ENCODE data around the gene PWWP2A. TPM values are rescaled to one million over a fixed set of nuclear protein-coding genes. Genes with fewer than 3 reads are reported as not detected.
"Not testable (repeated sequence)": the region's sequence is repeated elsewhere in the genome, so short reads cannot be mapped to it uniquely, and the experiment has no call there.

Gene PWWP2A
- total RNA-seq, 1 donor from 2014 or later, result 20.8 TPM

GRCh38 chr5:160150381-160150780 is 31.1 kb upstream of the PWWP2A start:
- no peak overlapping the region for H3K4me3 Mint-ChIP-seq (ENCODE audit: unreplicated experiment)
- no peaks in the 10 kb centered on the region for H3K4me1 Mint-ChIP-seq (ENCODE audit: low read depth)
- no peaks in the 10 kb centered on the region for H3K27me3 Mint-ChIP-seq (ENCODE audit: low read depth)
- no peak overlapping the region for H3K27ac Mint-ChIP-seq (ENCODE audit: unreplicated experiment)
- no peak for DNase-seq (ENCODE audit: low spot score)
- H3K36me3 Mint-ChIP-seq (ENCODE audit: low read depth), result no peaks in the 10 kb centered on the region
- H3K9me3 Mint-ChIP-seq (ENCODE audit: low read depth), result no peaks in the 10 kb centered on the region
- TF ChIP-seq, protein P1, sequence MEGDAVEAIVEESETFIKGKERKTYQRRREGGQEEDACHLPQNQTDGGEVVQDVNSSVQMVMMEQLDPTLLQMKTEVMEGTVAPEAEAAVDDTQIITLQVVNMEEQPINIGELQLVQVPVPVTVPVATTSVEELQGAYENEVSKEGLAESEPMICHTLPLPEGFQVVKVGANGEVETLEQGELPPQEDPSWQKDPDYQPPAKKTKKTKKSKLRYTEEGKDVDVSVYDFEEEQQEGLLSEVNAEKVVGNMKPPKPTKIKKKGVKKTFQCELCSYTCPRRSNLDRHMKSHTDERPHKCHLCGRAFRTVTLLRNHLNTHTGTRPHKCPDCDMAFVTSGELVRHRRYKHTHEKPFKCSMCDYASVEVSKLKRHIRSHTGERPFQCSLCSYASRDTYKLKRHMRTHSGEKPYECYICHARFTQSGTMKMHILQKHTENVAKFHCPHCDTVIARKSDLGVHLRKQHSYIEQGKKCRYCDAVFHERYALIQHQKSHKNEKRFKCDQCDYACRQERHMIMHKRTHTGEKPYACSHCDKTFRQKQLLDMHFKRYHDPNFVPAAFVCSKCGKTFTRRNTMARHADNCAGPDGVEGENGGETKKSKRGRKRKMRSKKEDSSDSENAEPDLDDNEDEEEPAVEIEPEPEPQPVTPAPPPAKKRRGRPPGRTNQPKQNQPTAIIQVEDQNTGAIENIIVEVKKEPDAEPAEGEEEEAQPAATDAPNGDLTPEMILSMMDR (IDR thresholded peaks at IDR 0.05), result no peak

DNA sequence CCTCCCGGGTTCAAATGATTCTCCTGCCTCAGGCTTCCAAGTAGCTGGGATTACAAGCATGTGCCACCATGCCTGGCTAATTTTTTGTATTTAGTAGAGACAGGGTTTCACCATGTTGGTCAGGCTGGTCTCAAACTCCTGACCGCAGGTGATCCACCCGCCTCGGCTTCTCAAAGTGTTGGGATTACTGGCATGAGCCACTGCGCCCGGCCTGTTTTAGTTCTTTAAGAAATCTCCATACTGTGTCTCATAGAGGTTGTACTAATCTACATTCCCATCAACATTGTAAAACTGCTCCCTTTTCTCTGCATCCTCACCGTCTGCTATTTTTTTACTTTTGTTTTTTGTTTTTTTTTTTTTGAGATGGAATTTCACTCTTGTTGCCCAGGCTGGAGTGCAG is 25.2 kb upstream of the PWWP2A start:
- not testable (repeated sequence) for H3K4me1 Mint-ChIP-seq (ENCODE audit: low read depth); H3K36me3 Mint-ChIP-seq (ENCODE audit: low read depth); H3K27ac Mint-ChIP-seq (ENCODE audit: unreplicated experiment); H3K4me3 Mint-ChIP-seq (ENCODE audit: unreplicated experiment); H3K9me3 Mint-ChIP-seq (ENCODE audit: low read depth); H3K27me3 Mint-ChIP-seq (ENCODE audit: low read depth); DNase-seq (ENCODE audit: low spot score)

GRCh38 chr5:160134332-160134731 is 15.1 kb upstream of the PWWP2A start:
- DNase-seq (ENCODE audit: low spot score), result no peak
- Mint-ChIP-seq H3K4me3 (ENCODE audit: unreplicated experiment) (no peak overlapping the region), H3K36me3 (ENCODE audit: low read depth) (no peaks in the 10 kb centered on the region), H3K27me3 (ENCODE audit: low read depth) (no peaks in the 10 kb centered on the region), H3K4me1 (ENCODE audit: low read depth) (peaks cover 10% of the 10 kb centered on the region), H3K9me3 (ENCODE audit: low read depth) (no peaks in the 10 kb centered on the region), H3K27ac (ENCODE audit: unreplicated experiment) (no peak overlapping the region)
- TF ChIP-seq, protein P1 (IDR thresholded peaks at IDR 0.05), result no peak

DNA sequence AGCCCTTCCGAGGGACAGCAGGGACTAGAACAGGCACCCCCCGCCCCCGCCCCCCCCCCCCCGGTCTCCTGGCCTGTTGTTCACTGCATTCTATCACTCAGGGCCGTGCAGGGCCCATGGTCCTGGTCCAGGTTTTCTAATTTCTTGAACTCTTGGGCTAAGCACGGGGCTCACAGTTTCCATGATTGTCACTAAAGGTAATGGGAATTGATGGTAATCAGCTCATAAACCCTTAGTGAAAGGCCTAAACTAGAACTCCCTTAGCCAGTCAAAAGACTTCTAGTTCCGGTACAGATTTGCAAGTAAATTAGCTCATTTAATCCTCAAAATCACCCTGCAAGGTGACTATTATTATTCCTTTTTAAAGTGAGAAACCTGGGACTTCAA is 14.7 kb upstream of the PWWP2A start:
- H3K27ac Mint-ChIP-seq (ENCODE audit: unreplicated experiment), result no peak overlapping the region
- TF ChIP-seq, protein P1 (IDR thresholded peaks at IDR 0.05), result no peak
- DNase-seq (ENCODE audit: low spot score), result no peak
- H3K27me3 Mint-ChIP-seq (ENCODE audit: low read depth), result no peaks in the 10 kb centered on the region
- no peaks in the 10 kb centered on the region for H3K36me3 Mint-ChIP-seq (ENCODE audit: low read depth)
- H3K4me1 Mint-ChIP-seq (ENCODE audit: low read depth), result peaks cover 10% of the 10 kb centered on the region
- no peak overlapping the region for H3K4me3 Mint-ChIP-seq (ENCODE audit: unreplicated experiment)
- no peaks in the 10 kb centered on the region for H3K9me3 Mint-ChIP-seq (ENCODE audit: low read depth)

- Mint-ChIP-seq H3K9me3 (ENCODE audit: low read depth) (no peaks in the 10 kb centered on the region), H3K36me3 (ENCODE audit: low read depth) (no peaks in the 10 kb centered on the region), H3K27ac (ENCODE audit: unreplicated experiment) (peak overlapping the region; percentile 54), H3K4me1 (ENCODE audit: low read depth) (peaks cover 10% of the 10 kb centered on the region), H3K27me3 (ENCODE audit: low read depth) (no peaks in the 10 kb centered on the region), H3K4me3 (ENCODE audit: unreplicated experiment) (no peak overlapping the region)
- TF ChIP-seq, protein P1 (IDR thresholded peaks at IDR 0.05), result no peak
- DNase-seq (ENCODE audit: low spot score), result no peak
Measured at GRCh38 chr5:160133071-160133917, 14.0 kb upstream of the PWWP2A start.

- Mint-ChIP-seq H3K9me3 (ENCODE audit: low read depth) (no peaks in the 10 kb centered on the region), H3K27ac (ENCODE audit: unreplicated experiment) (no peak overlapping the region), H3K27me3 (ENCODE audit: low read depth) (no peaks in the 10 kb centered on the region), H3K4me1 (ENCODE audit: low read depth) (peaks cover 10% of the 10 kb centered on the region), H3K4me3 (ENCODE audit: unreplicated experiment) (no peak overlapping the region), H3K36me3 (ENCODE audit: low read depth) (no peaks in the 10 kb centered on the region)
- DNase-seq (ENCODE audit: low spot score), result no peak
- TF ChIP-seq, protein P1 (IDR thresholded peaks at IDR 0.05), result no peak
Measured at GRCh38 chr5:160129841-160130240, 10.6 kb upstream of the PWWP2A start.

Measured in chondrocyte (in vitro differentiated cells).